GM21737 (cell line): ENCODE measurements around the gene FCN3.
"Not testable (repeated sequence)": the region's sequence is repeated elsewhere in the genome, so short reads cannot be mapped to it uniquely, and the experiment has no call there.

Experiments used
- ATAC-seq: cut with Tn5 transposase; IDR thresholded peaks from one replicate; pipeline ENCODE4 v1.9.1; 2021; ENCODE audit warnings: mild to moderate bottlenecking, moderate library complexity; ENCODE audit not compliant: unreplicated experiment

The FCN3 gene

GRCh38 chr1:27374362-27375086, at the start of gene FCN3:
FCN3 (minus strand) TSS chr1:27374824; CDS start chr1:27374818, 6 bp downstream.
- no peak for ATAC-seq

- no peak for ATAC-seq
These were observed 49.1 kb upstream of the FCN3 start for GRCh38 chr1:27423709-27424108.

GRCh38 chr1:27418326-27419185, 43.9 kb upstream of the FCN3 start:
- ATAC-seq: no peak

GRCh38 chr1:27417713-27418112, 43.1 kb upstream of the FCN3 start:
- no peak for ATAC-seq

GRCh38 chr1:27416387-27417111, 41.9 kb upstream of the FCN3 start:
- no peak for ATAC-seq

GRCh38 chr1:27414091-27414490, 39.5 kb upstream of the FCN3 start:
- ATAC-seq: no peak

- ATAC-seq: no peak
These were observed 38.4 kb upstream of the FCN3 start for GRCh38 chr1:27413004-27413403.

- no peak for ATAC-seq
These were observed 37.9 kb upstream of the FCN3 start for GRCh38 chr1:27412502-27412901.

GRCh38 chr1:27410709-27411108, 36.1 kb upstream of the FCN3 start:
- no peak for ATAC-seq

GRCh38 chr1:27409669-27410068, 35.0 kb upstream of the FCN3 start:
- ATAC-seq: no peak

GRCh38 chr1:27408151-27408550, 33.5 kb upstream of the FCN3 start:
- ATAC-seq: no peak

- ATAC-seq: not testable (repeated sequence)
These were observed 32.2 kb upstream of the FCN3 start for GRCh38 chr1:27406791-27407190.

- ATAC-seq: no peak
These were observed 31.7 kb upstream of the FCN3 start for GRCh38 chr1:27406362-27406680.

GRCh38 chr1:27405598-27406361, 31.2 kb upstream of the FCN3 start:
- ATAC-seq: not testable (repeated sequence)

GRCh38 chr1:27405074-27405473, 30.4 kb upstream of the FCN3 start:
- ATAC-seq: no peak

GRCh38 chr1:27403931-27404330, 29.3 kb upstream of the FCN3 start:
- no peak for ATAC-seq

- no peak for ATAC-seq
These were observed 28.6 kb upstream of the FCN3 start for GRCh38 chr1:27403065-27403726.

- no peak for ATAC-seq
These were observed 27.7 kb upstream of the FCN3 start for GRCh38 chr1:27402349-27402754.

- ATAC-seq: no peak
These were observed 26.3 kb upstream of the FCN3 start for GRCh38 chr1:27400963-27401341.
